IPS DF 4.7 (cell line): ENCODE data around the gene PSME1.

ENCODE experiments used
- DNase-seq: peaks from one replicate; pipeline ENCODE4 v3.0.0-alpha.2; 2013; ENCODE audit warnings: low spot score; ENCODE audit errors: extremely low read depth

The PSME1 gene

DNA sequence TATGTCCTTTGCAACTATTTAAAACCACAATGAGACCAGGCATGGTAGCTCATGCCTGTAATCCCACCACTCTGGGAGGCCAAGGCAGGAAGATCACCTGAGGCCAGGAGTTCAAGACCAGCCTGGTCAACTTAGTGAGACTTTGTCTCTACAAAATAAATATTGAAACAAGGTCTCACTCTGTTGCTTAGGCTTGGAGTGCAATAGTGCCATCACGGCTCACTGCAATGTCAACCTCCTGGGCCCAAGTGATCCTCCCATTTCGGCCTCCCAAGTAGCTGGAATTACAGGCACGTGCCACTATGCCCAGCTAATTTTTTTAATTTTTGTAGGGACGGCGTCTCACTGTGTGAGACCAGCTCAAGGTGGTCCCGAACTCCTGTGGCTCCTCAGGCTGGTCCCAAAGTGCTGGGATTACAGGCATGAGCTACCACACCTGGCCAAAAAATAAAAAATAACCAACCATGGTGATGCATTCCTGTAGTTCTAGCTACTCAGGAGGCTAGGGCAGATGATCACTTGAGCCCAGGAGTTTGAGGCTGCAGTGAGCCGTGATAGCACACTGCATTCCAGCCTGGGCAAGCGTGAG lies 6.5 kb upstream of the PSME1 start:
- no peak for DNase-seq

DNA sequence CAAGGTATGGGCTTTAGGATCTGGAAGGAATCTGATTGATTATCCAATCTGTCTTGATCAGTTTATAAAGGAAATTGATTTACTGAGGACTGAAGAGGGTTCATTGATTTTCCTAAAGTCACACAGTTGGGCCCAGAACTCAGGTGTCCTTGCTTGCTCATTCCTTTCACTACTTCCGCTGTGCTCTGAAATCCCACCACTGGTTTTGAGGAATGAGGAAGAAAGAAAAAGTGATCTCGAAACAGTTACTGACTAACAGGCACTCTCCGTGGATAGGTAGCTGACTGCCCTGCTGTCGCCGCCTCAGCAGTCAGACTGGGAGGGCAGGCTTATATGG lies 5.6 kb upstream of the PSME1 start, which contains the start of gene FITM1:
TSS of gene FITM1 (plus strand) at position 280 of the 337 bp plus-strand sequence. CDS start 905 bp downstream, outside the sequence.
- no peak for DNase-seq

DNA sequence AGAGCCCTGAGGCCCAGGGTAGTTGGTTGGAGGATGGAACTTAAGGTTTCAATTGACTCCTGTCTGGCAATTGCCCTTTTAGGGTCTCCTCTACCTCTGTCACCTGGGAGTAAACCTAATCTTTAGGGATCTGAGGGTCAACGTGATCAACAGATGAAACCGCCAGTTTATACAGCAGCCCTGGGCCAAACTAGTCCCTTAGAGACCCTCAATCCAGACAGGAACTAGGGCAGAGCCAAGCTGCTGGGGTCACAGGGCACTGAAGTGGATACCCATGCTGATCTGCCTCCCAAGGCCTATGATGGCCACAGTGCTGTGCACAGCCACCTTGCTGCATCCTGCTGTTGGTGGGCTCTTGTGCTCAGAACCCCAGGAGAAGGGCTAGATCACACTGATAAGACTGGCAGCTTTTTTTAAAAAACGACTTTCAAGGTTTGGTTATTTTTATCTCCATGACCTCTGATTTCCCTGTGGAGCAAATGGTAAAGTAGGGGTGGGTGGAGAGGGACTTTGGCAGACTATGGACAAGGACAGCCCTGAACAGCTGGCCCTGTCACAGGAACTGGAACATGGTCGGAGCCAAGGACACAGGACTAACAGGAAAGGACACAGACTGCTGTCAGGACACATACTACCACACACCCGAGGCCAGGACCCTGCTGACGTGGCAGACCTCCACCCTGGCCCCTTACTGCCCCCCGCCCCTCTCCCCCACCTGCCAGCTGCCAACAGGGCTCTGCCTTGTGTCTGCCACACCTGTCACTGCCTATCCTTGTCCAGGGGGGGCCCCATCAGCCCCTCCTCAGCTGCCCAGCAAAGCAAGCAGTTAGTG lies 5.1 kb upstream of the PSME1 start:
- no peak for DNase-seq

DNA sequence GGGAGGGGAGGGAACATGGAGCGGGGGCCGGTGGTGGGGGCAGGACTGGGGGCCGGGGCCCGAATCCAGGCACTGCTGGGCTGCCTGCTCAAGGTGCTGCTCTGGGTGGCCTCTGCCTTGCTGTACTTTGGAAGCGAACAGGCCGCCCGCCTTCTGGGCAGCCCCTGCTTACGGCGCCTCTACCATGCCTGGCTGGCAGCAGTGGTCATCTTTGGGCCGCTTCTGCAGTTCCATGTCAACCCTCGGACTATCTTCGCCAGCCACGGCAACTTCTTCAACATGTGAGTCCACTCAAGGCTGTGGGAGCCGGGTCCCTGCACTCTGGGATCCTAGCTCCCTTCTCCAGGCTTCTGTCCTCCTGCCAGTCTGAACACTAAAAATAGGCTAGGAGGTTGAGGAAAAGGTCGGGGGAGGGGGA lies 4.4 kb upstream of the PSME1 start:
- no peak for DNase-seq

DNA sequence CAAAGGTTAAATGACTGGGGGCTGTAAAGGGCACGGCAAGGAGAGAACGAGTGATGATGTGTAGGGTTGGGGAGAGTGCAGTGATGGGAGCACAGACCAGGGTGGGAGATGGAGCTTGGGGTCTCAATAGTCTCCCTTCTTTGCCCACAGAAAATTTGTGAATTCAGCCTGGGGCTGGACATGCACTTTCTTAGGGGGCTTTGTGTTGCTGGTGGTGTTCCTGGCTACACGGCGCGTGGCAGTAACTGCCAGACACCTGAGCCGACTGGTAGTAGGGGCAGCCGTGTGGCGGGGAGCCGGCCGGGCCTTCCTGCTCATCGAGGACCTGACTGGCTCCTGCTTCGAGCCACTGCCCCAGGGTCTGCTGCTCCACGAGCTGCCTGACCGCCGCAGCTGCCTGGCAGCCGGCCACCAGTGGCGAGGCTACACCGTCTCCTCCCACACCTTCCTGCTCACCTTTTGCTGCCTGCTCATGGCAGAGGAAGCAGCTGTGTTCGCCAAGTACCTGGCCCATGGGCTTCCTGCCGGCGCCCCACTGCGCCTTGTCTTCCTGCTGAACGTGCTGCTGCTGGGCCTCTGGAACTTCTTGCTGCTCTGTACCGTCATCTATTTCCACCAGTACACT lies 3.8 kb upstream of the PSME1 start:
- no peak for DNase-seq

DNA sequence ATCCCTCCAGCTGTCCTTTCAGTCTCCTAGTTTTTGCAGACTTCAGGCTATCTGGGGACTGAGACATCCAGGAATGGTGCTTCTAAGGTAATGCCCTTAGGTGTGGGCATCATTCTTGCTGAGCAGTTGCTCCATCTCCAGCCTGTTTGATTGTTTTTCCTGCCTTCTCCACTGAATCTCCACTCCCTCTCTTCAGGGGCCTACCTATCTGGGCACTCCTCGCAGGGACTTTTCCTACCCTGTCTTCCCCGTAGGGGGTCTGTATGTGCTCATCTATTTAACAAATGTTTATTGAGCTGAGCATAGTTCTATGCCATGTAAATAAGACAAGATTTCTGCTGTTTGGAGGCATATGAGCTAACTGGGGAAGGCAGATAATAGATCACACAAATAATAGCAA lies 3.0 kb upstream of the PSME1 start:
- no peak for DNase-seq

DNA sequence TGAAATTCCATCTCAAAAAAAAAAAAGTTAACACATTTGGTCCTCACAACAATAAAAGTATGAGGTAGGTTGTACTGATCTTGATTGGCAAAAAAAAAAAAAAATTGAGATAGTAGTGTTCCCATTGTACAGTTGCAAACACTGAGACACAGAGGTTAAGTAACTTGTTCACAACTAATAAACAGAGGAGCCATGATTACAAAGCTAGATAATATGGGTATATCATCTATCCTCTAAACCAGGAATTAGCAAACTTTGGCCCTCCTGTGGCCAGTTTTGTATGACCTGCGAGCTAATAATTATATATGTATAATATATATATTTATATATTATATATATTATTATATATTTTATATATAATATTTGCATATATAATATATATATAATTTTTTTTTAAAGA lies 2.3 kb upstream of the PSME1 start:
- DNase-seq = no peak

DNA sequence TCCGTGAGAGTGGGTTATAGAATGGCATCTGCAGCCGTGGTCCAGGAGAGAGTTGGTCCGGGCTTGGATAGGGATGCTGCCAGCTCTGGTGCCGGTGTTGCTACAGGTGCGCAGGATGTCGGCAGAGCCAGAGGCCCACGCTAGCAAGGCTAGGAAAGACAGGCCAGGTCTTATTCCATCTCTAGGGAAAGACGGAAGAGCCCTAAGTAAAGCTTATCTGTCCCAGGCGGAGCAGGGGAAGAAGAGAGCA lies 485 bp upstream of the PSME1 start:
- DNase-seq = no peak

DNA sequence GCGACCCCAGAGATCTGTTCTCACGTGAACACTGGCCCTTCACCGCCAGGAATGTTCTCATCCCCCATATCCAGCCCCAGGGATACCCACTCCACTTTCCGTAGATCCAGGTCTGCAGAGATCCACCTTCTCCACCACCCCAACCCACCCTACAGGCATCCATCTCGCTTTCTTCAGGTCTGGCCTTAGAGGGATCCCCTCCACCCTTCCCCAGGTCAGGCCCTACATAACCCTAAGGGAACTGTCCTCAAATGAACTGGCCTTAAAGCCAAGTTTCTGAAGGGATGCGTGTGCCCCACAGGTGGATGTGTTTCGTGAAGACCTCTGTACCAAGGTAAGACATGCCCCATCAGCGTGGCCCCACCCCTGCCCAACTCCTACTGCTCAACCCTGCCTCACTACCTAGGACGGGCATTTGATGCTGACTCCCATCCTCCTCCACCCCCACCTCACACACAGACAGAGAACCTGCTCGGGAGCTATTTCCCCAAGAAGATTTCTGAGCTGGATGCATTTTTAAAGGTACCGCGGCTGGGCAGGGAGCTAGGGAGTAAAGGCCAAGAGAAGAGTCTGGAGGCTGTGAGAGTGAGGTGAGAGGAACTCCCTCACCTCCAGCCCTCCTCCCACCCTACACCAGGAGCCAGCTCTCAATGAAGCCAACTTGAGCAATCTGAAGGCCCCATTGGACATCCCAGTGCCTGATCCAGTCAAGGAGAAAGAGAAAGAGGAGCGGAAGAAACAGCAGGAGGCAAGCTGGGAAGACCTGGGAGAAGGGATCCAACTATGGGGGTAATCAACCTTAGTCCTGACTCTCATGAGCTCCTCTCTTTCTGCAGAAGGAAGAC lies 912 bp downstream of the PSME1 start:
- DNase-seq = no peak

DNA sequence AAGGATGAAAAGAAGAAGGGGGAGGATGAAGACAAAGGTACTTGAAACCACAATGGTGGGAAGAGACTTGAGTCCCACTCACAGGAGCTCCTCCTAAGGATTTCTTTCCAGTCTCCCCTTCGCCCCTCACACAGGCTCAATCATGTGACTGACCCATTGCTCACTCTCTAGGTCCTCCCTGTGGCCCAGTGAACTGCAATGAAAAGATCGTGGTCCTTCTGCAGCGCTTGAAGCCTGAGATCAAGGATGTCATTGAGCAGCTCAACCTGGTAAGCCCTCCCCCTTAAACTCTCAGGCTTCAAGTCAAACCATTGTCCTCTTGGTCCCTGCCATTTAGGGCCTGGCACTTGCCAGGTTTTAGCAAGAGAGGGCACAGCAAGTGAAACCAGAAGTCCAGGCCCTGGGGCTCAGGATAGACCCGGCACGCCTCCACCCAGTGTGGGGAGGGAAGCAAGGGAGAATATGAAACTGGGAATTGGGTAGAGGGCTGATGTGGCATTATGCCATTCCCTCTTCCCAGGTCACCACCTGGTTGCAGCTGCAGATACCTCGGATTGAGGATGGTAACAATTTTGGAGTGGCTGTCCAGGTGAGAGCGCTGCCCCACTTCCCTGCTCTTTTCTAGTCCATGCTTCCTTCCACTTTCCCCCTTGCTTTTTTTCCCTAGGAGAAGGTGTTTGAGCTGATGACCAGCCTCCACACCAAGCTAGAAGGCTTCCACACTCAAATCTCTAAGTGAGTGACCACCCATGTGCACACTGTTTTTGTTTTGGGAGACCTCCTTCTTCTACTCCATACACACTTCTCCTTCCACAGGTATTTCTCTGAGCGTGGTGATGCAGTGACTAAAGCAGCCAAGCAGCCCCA lies 1.8 kb downstream of the PSME1 start:
- DNase-seq = no peak

DNA sequence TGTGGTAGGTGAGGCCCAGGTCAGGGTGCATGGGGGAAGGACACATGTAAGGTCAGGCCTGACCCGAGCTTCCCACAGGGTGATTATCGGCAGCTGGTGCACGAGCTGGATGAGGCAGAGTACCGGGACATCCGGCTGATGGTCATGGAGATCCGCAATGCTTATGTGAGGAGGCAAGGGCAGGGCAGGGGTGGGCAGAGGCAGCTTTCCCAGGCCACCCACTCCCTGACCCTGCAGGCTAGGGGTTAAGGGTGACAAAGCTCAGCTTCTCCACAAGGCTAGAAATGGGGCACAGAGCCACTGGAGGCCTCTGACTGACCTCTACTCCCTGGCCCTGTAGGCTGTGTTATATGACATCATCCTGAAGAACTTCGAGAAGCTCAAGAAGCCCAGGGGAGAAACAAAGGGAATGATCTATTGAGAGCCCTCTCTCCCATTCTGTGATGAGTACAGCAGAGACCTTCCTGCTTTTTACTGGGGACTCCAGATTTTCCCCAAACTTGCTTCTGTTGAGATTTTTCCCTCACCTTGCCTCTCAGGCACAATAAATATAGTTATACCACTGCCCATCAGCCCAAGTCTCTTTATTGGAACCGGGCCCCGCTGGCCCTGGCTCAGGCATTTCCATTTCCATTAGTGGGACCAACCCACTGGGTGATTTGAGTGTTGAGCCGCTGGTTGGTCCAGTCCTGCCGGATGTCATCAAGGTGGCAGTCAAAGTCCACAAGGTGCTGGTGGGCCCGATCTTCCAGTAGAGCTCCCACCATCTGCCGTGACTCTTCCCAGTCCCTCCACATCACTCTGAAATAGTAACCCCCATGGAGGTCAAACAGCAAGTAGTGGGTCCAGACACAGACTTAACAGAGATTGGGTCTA lies 2.6 kb downstream of the PSME1 start:
- DNase-seq = no peak

DNA sequence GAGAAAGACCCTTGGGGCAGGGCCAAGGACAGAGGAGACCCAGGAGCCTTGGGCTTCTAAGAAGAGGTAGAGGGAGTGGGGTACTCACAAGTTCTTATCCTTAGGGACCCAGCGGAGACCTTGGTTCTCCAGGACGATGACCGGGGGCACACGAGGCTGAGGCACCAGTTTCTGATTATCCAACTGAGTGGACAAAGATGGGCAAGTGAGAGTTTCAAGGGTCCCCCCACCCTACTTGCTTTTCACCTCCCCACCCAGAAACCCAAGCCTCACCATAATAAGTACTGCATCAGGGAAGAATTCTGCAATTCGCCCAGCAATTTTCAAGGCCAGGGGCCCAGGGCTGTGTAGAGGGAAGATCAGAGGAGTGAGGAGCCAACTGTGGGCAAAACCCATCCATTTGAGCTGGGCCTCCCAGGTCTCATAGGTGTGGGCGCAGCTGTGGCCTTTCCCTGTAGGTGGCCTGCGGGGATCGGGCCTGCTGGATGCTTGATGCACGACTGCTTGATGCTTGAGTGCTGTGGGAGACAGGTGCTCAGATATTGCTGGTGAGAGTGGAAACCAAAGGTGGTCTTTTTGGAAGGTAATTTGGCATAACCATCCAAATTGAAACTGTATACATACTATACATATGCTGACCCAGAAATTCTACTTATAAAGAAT lies 3.4 kb downstream of the PSME1 start:
- no peak for DNase-seq

DNA sequence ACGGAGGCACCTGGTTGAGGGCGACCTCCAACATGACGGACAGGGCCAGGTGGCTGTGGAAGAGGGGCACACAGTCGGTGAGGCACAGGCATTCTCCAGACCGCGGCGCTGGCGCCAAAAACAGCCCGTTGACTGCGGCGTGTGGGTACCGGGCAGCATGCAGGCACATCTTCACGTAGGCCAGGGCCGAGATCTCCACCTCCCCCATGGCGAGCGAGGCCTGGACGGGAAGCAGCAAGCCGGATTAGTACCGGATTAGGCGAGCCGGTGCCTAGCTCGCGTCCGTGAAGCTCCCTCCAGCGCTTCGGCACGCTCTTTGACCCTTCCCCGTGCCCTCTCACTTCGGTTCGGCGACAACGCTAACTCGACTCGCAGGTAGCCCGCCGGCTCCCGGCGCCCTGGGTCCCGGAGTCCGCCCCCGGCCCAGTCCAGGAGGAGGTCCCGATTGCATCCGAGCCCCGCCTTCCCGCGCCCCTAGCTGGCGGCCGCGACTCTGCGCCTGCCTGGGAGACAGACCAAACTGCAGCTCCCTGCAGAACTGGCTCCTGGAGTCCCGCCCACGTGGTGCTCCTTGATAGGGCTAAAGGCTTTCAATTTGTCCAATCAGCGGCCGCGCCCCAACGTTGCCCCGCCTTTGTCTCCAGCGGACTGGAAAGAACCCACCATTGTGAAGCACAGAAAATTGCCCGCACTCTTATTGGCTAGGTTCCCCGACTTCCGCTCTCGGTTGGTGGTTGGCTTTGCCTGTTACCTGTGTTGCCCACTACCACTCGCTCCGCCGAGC lies 5.3 kb downstream of the PSME1 start, which contains the start of gene EMC9:
TSS of gene EMC9 (minus strand) at position 495 of the 784 bp plus-strand sequence. CDS start at position 208, 287 bp downstream.
- DNase-seq = peak; percentile 99

DNA sequence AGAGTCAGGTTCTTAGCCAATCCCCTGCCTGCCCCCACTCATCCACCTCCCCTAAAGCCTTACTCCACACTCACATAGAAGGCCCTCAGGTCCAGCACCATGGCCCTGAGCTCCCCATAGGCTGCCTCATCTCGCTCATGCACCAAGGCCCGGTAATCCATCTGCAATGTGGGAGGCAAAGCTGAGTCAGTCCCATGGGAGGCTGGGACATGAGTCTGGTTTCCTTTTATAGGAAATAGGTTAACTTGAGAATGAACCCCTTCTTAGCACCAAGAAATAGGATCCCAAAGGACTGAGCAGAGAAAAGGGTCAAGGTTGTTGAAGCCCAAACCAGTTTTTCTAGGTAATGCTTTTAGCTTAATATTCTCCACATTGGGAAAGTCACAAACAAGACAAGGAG lies 7.5 kb downstream of the PSME1 start:
- no peak for DNase-seq

DNA sequence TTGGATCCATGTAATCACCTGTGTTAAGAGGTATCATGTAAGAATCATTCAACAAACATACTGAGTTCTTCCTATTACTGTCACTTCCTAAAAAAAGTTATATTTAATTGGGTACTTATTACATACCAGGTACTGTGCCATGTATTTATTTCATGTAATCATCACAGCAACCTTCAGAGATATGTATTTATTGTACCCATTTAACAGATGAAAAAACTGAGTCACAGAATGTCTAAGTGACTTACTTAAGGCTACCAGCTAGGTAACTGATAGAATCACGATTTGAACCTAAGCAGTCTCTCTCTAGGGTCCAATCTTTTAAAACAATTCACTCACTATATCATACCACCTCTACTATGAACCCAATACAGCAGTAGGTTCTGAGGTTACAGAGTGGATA lies 8.5 kb downstream of the PSME1 start:
- DNase-seq = no peak

DNA sequence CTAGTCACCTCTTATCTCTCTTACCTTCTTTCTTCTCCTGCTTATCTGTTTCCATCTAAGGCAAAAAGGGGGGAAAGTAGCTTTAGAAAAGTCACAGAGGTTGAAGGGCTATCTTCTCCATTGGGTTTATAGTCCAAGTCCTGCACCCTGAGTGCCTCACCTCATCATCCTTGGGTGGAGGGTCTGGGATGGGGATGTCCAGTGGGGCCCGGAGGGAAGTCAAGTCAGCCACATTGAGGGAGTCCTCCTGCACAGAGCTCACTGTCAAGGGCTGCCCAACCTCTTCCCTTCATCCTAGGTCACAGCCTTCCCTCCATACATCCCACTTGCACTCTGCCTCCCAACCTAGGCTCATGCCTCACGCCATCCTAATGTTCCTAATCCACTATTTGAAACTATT lies 9.2 kb downstream of the PSME1 start:
- no peak for DNase-seq

DNA sequence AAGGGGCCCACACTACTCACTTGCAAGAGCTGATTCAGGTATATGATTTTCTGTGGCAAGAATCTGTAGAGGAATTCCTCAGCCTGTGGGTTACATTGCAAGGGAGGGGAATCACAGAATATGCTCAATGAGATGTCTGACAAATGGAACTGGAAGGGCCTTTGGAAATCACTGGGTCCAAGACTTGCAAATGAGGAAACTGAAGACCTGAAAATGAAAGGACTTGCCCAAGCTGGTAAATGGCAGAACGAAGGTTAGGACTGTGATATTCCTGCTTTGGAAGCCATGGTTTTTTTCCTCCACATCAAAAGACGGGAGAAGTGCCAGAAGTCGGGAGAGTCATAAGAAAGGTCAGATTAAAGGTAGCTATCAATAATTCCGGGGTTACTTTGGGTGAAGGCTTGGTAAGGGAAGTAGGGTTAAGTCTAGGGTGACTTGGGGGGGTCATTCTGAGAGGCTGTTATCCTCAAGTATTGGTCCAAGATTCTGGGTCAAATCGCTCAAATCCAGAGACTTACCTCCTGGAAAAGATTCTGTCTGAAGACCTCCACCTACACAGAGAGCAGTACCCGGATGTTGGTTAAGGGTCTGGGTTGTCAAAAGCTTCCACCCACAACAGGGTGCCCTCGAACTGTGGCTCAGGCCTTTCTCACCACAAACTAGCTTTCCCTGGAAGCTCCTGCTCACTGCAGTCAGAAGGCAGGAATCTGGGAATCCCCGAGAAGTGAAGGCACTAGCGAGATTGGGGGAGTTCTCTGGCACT lies 9.9 kb downstream of the PSME1 start:
- DNase-seq = no peak

DNA sequence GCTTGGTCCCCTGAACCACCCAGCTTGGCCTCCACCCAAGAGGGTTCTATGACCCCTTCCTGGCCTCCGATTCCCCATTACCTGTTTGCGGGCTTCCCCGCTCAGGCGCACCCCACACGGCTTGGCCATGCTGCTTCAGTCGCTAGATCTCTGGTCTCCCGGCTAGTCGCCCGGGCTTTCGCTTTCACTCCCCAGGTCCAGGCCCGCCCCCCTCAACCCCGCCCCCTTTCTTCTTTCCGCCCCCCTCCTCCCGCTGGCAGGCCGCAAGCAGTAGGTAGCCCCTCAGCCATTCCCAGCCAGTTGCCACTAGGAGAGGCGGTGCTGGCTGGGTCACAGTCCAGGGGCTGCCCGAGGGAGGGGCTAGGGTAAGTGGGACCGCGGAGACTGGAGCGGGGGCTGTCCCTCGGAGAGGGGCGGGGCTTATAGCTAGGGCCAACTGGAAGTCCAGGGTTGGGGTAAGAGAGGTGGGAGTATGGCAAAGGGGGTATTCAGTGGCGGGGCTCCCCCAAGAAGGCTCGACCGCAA lies 10.5 kb downstream of the PSME1 start, which contains the start of gene PSME2:
TSS of gene PSME2 (minus strand) at position 158 of the 525 bp plus-strand sequence. CDS start at position 129, 29 bp downstream.
- DNase-seq = no peak
